ENCODE data around the gene PGRMC1.
"Not testable (repeated sequence)": the region's sequence is repeated elsewhere in the genome, so short reads cannot be mapped to it uniquely, and the experiment has no call there.

The PGRMC1 gene

GRCh38 chrX:119273420-119274192 lies 37.5 kb downstream of the PGRMC1 start:
- Histone ChIP-seq H3K36me3 (ENCODE audit: insufficient read depth, low read depth, low read length) (no peaks in the 10 kb centered on the region), H3K27ac (ENCODE audit: low read length) (no peak overlapping the region), H3K9ac (ENCODE audit: low read depth, low read length) (no peak overlapping the region), H3K4me1 (ENCODE audit: insufficient read depth, low read length) (no peaks in the 10 kb centered on the region; the same call in 1 of the 2 replicates), H3K27me3 (ENCODE audit: insufficient read depth, low read length) (peaks cover 39% of the 10 kb centered on the region), H3K4me3 (ENCODE audit: low read length) (peak overlapping the region; percentile 63; the same call in 1 of the 2 replicates), H3K9me3 (ENCODE audit: insufficient read depth, low read depth, low read length) (no peaks in the 10 kb centered on the region)

DNA sequence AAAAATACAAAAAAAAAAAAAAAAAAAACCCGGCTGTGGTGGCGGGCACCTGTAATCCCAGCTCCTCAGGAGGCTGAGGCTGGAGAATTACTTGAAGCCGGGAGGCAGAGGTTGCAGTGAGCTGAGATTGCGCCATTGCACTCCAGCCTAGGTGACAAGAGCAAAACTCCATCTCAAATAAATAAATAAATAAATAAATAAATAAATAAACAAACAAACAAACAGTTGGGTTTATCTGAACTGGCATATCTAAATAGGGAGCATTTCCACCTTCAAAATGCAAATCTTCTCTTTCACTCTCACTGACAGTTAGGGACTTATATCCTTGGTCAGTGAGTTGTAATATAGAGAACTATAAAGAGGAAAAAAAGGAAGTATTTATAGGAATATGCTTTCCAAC lies 46.3 kb downstream of the PGRMC1 start:
- not testable (repeated sequence) for H3K27me3 ChIP-seq (ENCODE audit: insufficient read depth, low read length); H3K36me3 ChIP-seq (ENCODE audit: insufficient read depth, low read depth, low read length); H3K9me3 ChIP-seq (ENCODE audit: insufficient read depth, low read depth, low read length); H3K9ac ChIP-seq (ENCODE audit: low read depth, low read length); H3K27ac ChIP-seq (ENCODE audit: low read length); H3K4me3 ChIP-seq (ENCODE audit: low read length); H3K4me1 ChIP-seq (ENCODE audit: insufficient read depth, low read length)

GRCh38 chrX:119288890-119289393 lies 52.9 kb downstream of the PGRMC1 start:
- H3K9me3 ChIP-seq (ENCODE audit: insufficient read depth, low read depth, low read length) = no peaks in the 10 kb centered on the region
- no peak overlapping the region for H3K9ac ChIP-seq (ENCODE audit: low read depth, low read length)
- no peak overlapping the region for H3K27ac ChIP-seq (ENCODE audit: low read length)
- H3K4me1 ChIP-seq (ENCODE audit: insufficient read depth, low read length) = no peaks in the 10 kb centered on the region
- H3K27me3 ChIP-seq (ENCODE audit: insufficient read depth, low read length) = no peaks in the 10 kb centered on the region
- H3K4me3 ChIP-seq (ENCODE audit: low read length) = no peak overlapping the region
- H3K36me3 ChIP-seq (ENCODE audit: insufficient read depth, low read depth, low read length) = no peaks in the 10 kb centered on the region

GRCh38 chrX:119290476-119290875 lies 54.4 kb downstream of the PGRMC1 start:
- H3K27ac ChIP-seq (ENCODE audit: low read length) = no peak overlapping the region
- H3K4me1 ChIP-seq (ENCODE audit: insufficient read depth, low read length) = no peaks in the 10 kb centered on the region
- no peak overlapping the region for H3K4me3 ChIP-seq (ENCODE audit: low read length)
- H3K27me3 ChIP-seq (ENCODE audit: insufficient read depth, low read length) = no peaks in the 10 kb centered on the region
- no peaks in the 10 kb centered on the region for H3K36me3 ChIP-seq (ENCODE audit: insufficient read depth, low read depth, low read length)
- no peak overlapping the region for H3K9ac ChIP-seq (ENCODE audit: low read depth, low read length)
- H3K9me3 ChIP-seq (ENCODE audit: insufficient read depth, low read depth, low read length) = no peaks in the 10 kb centered on the region

GRCh38 chrX:119291246-119291645 lies 55.2 kb downstream of the PGRMC1 start:
- not testable (repeated sequence) for H3K27me3 ChIP-seq (ENCODE audit: insufficient read depth, low read length); H3K4me3 ChIP-seq (ENCODE audit: low read length); H3K36me3 ChIP-seq (ENCODE audit: insufficient read depth, low read depth, low read length); H3K27ac ChIP-seq (ENCODE audit: low read length); H3K9me3 ChIP-seq (ENCODE audit: insufficient read depth, low read depth, low read length); H3K4me1 ChIP-seq (ENCODE audit: insufficient read depth, low read length); H3K9ac ChIP-seq (ENCODE audit: low read depth, low read length)

DNA sequence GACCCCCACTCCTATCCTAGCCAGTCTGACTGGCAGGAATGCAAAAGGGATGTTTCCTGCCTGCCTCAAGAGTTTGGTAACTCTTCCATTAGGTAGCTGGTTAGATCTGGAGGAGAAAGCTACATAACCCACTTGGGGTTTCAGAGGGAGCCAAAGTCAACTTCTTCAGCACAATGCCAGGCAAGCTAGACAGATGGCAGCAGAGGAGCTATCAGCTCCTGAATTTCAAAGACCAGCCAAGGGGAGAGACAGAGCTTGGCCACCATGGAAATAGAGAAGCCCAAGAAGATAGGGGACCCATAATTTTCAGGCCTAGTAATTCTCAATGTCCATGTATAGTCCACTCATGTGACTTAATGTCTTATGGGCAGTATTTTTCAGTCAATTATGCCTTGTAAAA lies 56.4 kb downstream of the PGRMC1 start:
- Histone ChIP-seq H3K4me1 (ENCODE audit: insufficient read depth, low read length) (no peaks in the 10 kb centered on the region), H3K27ac (ENCODE audit: low read length) (no peak overlapping the region), H3K4me3 (ENCODE audit: low read length) (no peak overlapping the region), H3K36me3 (ENCODE audit: insufficient read depth, low read depth, low read length) (no peaks in the 10 kb centered on the region), H3K9me3 (ENCODE audit: insufficient read depth, low read depth, low read length) (no peaks in the 10 kb centered on the region), H3K27me3 (ENCODE audit: insufficient read depth, low read length) (no peaks in the 10 kb centered on the region), H3K9ac (ENCODE audit: low read depth, low read length) (no peak overlapping the region)
